ENCODE results near the gene STK16.

The STK16 gene

GRCh38 chr2:219292616-219293015, 47.3 kb downstream of the STK16 start:
- no peaks in the 10 kb centered on the region for H3K79me2 ChIP-seq
- H3K4me1 ChIP-seq: peaks cover 6% of the 10 kb centered on the region

GRCh38 chr2:219293736-219294231, 48.5 kb downstream of the STK16 start:
- no peaks in the 10 kb centered on the region for H3K27me3 ChIP-seq (ENCODE audit: control insufficient read depth, insufficient read depth, low read length)

More at GRCh38 chr2:219292616-219293015, 47.3 kb downstream of the STK16 start:
- Histone ChIP-seq H3K27ac (no peak overlapping the region), H3K9me3 (ENCODE audit: control insufficient read depth, low read length) (no peaks in the 10 kb centered on the region), H3K36me3 (ENCODE audit: control insufficient read depth, insufficient read depth, low read length) (no peaks in the 10 kb centered on the region), H3K4me3 (ENCODE audit: low read depth, low read length) (no peak overlapping the region), H3K4me2 (ENCODE audit: low read length) (no peak overlapping the region), H3K27me3 (ENCODE audit: control insufficient read depth, insufficient read depth, low read length) (no peaks in the 10 kb centered on the region), H3K9ac (no peak overlapping the region), H2AFZ (no peak overlapping the region)
- TF ChIP-seq CTCF (IDR thresholded peaks at IDR 0.05): no peak

GRCh38 chr2:219294356-219295351, 49.4 kb downstream of the STK16 start:
- H3K4me1 ChIP-seq: peaks cover 6% of the 10 kb centered on the region
- peak overlapping the region; percentile 5 for H3K27ac ChIP-seq
- H3K27me3 ChIP-seq (ENCODE audit: control insufficient read depth, insufficient read depth, low read length): no peaks in the 10 kb centered on the region
- peak overlapping the region; percentile 52 for H3K4me3 ChIP-seq (ENCODE audit: low read depth, low read length)
- no peaks in the 10 kb centered on the region for H3K36me3 ChIP-seq (ENCODE audit: control insufficient read depth, insufficient read depth, low read length)
- peaks cover 2% of the 10 kb centered on the region for H3K79me2 ChIP-seq
- H3K9me3 ChIP-seq (ENCODE audit: control insufficient read depth, low read length): no peaks in the 10 kb centered on the region
- H3K4me2 ChIP-seq (ENCODE audit: low read length): peak overlapping the region; percentile 68
- peak overlapping the region; percentile 79 for H2AFZ ChIP-seq
- TF ChIP-seq CTCF (IDR thresholded peaks at IDR 0.05): peak; percentile 99
- no peak overlapping the region for H3K9ac ChIP-seq

More at GRCh38 chr2:219293736-219294231, 48.5 kb downstream of the STK16 start:
- H3K4me2 ChIP-seq (ENCODE audit: low read length): no peak overlapping the region
- no peak overlapping the region for H3K4me3 ChIP-seq (ENCODE audit: low read depth, low read length)
- no peak for TF ChIP-seq CTCF (IDR thresholded peaks at IDR 0.05)
- no peaks in the 10 kb centered on the region for H3K9me3 ChIP-seq (ENCODE audit: control insufficient read depth, low read length)
- H2AFZ ChIP-seq: no peak overlapping the region
- H3K9ac ChIP-seq: no peak overlapping the region
- H3K79me2 ChIP-seq: peaks cover 2% of the 10 kb centered on the region
- no peak overlapping the region for H3K27ac ChIP-seq
- peaks cover 6% of the 10 kb centered on the region for H3K4me1 ChIP-seq
- no peaks in the 10 kb centered on the region for H3K36me3 ChIP-seq (ENCODE audit: control insufficient read depth, insufficient read depth, low read length)

- Histone ChIP-seq H2AFZ (no peak overlapping the region), H3K79me2 (peaks cover 2% of the 10 kb centered on the region), H3K36me3 (ENCODE audit: control insufficient read depth, insufficient read depth, low read length) (no peaks in the 10 kb centered on the region), H3K27ac (no peak overlapping the region), H3K4me3 (ENCODE audit: low read depth, low read length) (no peak overlapping the region), H3K4me2 (ENCODE audit: low read length) (no peak overlapping the region), H3K4me1 (peaks cover 6% of the 10 kb centered on the region), H3K9me3 (ENCODE audit: control insufficient read depth, low read length) (no peaks in the 10 kb centered on the region), H3K27me3 (ENCODE audit: control insufficient read depth, insufficient read depth, low read length) (no peaks in the 10 kb centered on the region), H3K9ac (no peak overlapping the region)
- TF ChIP-seq CTCF (IDR thresholded peaks at IDR 0.05): no peak
Observed at GRCh38 chr2:219296142-219296541, 50.9 kb downstream of the STK16 start.
